DOHH2 (cell line): ENCODE results near the gene PDE11A.

ENCODE experiments used
- EZH2phosphoT487 ChIP-seq: fragments of 200-600 bp; sonication (generic); IDR thresholded peaks from 2 replicates; pipeline ENCODE4 v1.6.1; 2017; ENCODE audit warnings: borderline replicate concordance, mild to moderate bottlenecking, antibody characterized with exemption, low read length, moderate library complexity, mixed read lengths
- TF ChIP-seq, protein P1 (sequence below): fragments of 200-600 bp; sonication (generic); IDR thresholded peaks from one replicate; pipeline ENCODE4 v1.5.1; 2014; ENCODE audit warnings: antibody characterized with exemption, mild to moderate bottlenecking, low read depth, low read length; ENCODE audit not compliant: poor library complexity, severe bottlenecking

DNA sequence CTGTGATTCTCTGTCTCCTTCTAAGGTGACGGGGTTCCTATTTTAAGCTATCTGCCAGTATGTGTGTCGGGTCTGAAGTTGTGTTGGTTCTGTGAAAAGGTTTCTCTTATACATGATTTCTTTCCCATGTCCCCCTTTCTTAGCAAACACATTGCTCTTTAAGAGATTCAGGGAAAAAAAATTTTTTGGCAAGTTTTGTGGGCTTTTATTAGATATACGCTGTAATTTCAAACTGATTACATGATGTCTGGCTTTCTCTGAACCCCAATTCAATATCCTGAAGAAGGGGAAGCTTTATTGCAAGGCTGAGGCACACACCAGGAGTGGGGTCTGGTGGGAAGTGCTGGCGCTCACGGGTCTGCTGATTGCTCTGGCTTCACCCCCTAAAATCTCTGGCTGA is 469.4 kb downstream of the PDE11A start:
- TF ChIP-seq, protein P1, sequence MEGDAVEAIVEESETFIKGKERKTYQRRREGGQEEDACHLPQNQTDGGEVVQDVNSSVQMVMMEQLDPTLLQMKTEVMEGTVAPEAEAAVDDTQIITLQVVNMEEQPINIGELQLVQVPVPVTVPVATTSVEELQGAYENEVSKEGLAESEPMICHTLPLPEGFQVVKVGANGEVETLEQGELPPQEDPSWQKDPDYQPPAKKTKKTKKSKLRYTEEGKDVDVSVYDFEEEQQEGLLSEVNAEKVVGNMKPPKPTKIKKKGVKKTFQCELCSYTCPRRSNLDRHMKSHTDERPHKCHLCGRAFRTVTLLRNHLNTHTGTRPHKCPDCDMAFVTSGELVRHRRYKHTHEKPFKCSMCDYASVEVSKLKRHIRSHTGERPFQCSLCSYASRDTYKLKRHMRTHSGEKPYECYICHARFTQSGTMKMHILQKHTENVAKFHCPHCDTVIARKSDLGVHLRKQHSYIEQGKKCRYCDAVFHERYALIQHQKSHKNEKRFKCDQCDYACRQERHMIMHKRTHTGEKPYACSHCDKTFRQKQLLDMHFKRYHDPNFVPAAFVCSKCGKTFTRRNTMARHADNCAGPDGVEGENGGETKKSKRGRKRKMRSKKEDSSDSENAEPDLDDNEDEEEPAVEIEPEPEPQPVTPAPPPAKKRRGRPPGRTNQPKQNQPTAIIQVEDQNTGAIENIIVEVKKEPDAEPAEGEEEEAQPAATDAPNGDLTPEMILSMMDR, result no peak
- TF ChIP-seq EZH2phosphoT487, result no peak
